Measurements from ENCODE around the gene CDR2. TPM values are rescaled to one million over a fixed set of nuclear protein-coding genes. Genes with fewer than 3 reads are reported as not detected.
A peak's percentile ranks its signal among the peaks of the same experiment; 100 is the strongest.

The CDR2 gene
- total RNA-seq, 1 experiment from 2014 or later = 35.7 TPM

GRCh38 chr16:22388101-22388644 is 13.8 kb upstream of the CDR2 start:
- DNase-seq (ENCODE audit: low read depth, low spot score) (no peak), ATAC-seq (no peak)
- ChIA-PET POLR2A (no interaction called here), CTCF (no interaction called here)
- Histone ChIP-seq H3K4me3 (ENCODE audit: low read depth in 2 of 2, low read length in 2 of 2) (no peak overlapping the region), H3K4me1 (ENCODE audit: control insufficient read depth, insufficient read depth, low read length) (peaks cover 10% of the 10 kb centered on the region; the same call in 1 of the 2 replicates), H3K9me3 (ENCODE audit: control insufficient read depth, insufficient read depth, low read depth, low read length) (no peaks in the 10 kb centered on the region), H3K36me3 (ENCODE audit: control insufficient read depth, insufficient read depth, low read length) (no peaks in the 10 kb centered on the region), H3K27me3 (ENCODE audit: control insufficient read depth, insufficient read depth, low read length) (no peaks in the 10 kb centered on the region), H3K27ac (ENCODE audit: low read length) (no peak overlapping the region; the same call in 1 of the 2 replicates)
- in situ Hi-C loops (cut with HindIII; ENCODE audit: low pct_unique_long_range_greater_than_20kb, low sequenced_read_pairs) (no loop called here), intact Hi-C loops (cut with micrococcal nuclease; ENCODE audit: unreplicated experiment) (no loop called here)
- TF ChIP-seq REST (IDR thresholded peaks at IDR 0.05; ENCODE audit: insufficient read depth in 1 of 2, low read depth in 2 of 2, low read length in 1 of 2) (no peak), CTCF (IDR thresholded peaks at IDR 0.05) (no peak), SIN3A (IDR thresholded peaks at IDR 0.05; ENCODE audit: borderline replicate concordance, insufficient read depth, low read depth, low read length) (no peak), POLR2AphosphoS5 (IDR thresholded peaks at IDR 0.05; ENCODE audit: low read depth, low read length) (no peak), TCF7L2 (IDR thresholded peaks at IDR 0.05; ENCODE audit: low read depth, low read length) (no peak)
- no TSS peak for BruUV-seq (replicated peaks)

GRCh38 chr16:22386976-22387375 is 12.6 kb upstream of the CDR2 start:
- Histone ChIP-seq H3K27ac (ENCODE audit: low read length) (peak overlapping the region; percentile 25; the same call in 1 of the 2 replicates), H3K4me3 (ENCODE audit: low read depth in 2 of 2, low read length in 2 of 2) (no peak overlapping the region), H3K36me3 (ENCODE audit: control insufficient read depth, insufficient read depth, low read length) (no peaks in the 10 kb centered on the region), H3K9me3 (ENCODE audit: control insufficient read depth, insufficient read depth, low read depth, low read length) (no peaks in the 10 kb centered on the region), H3K4me1 (ENCODE audit: control insufficient read depth, insufficient read depth, low read length) (peaks cover 10% of the 10 kb centered on the region; the same call in 1 of the 2 replicates), H3K27me3 (ENCODE audit: control insufficient read depth, insufficient read depth, low read length) (no peaks in the 10 kb centered on the region)
- intact Hi-C loops (cut with micrococcal nuclease; ENCODE audit: unreplicated experiment) (no loop called here), in situ Hi-C loops (cut with HindIII; ENCODE audit: low pct_unique_long_range_greater_than_20kb, low sequenced_read_pairs) (no loop called here)
- peak; percentile 80 for ATAC-seq
- no TSS peak for BruUV-seq (replicated peaks)
- TF ChIP-seq SIN3A (IDR thresholded peaks at IDR 0.05; ENCODE audit: borderline replicate concordance, insufficient read depth, low read depth, low read length) = no peak
- TF ChIP-seq POLR2AphosphoS5 (IDR thresholded peaks at IDR 0.05; ENCODE audit: low read depth, low read length) = 0 out of 2 replicates have a peak, but pooled peaks have one; percentile 36
- TF ChIP-seq CTCF (IDR thresholded peaks at IDR 0.05) = no peak
- no peak for TF ChIP-seq REST (IDR thresholded peaks at IDR 0.05; ENCODE audit: insufficient read depth in 1 of 2, low read depth in 2 of 2, low read length in 1 of 2)
- no peak for TF ChIP-seq TCF7L2 (IDR thresholded peaks at IDR 0.05; ENCODE audit: low read depth, low read length)
- ChIA-PET CTCF (no interaction called here), POLR2A (no interaction called here)
- no peak for DNase-seq (ENCODE audit: low read depth, low spot score)

Measured in Panc1 (cell line).